GM12874 (cell line): ENCODE measurements around the gene TSC2.

ENCODE experiments used
- CTCF ChIP-seq: IDR thresholded peaks from 2 replicates; pipeline ENCODE4 v1.5.1; 2011; ENCODE audit warnings: low read depth, mild to moderate bottlenecking, control low read depth, low read length, moderate library complexity; ENCODE audit not compliant: insufficient read depth

Gene TSC2

GRCh38 chr16:2090481-2090776, 42.6 kb downstream of the TSC2 start:
- TF ChIP-seq CTCF: no peak

GRCh38 chr16:2090777-2091546, 43.2 kb downstream of the TSC2 start:
- no peak for TF ChIP-seq CTCF

- no peak for TF ChIP-seq CTCF
Observed at GRCh38 chr16:2091547-2092255, 43.9 kb downstream of the TSC2 start.

GRCh38 chr16:2092256-2092620, 44.5 kb downstream of the TSC2 start:
- no peak for TF ChIP-seq CTCF

- TF ChIP-seq CTCF: no peak
Observed at GRCh38 chr16:2092866-2093265, 45.1 kb downstream of the TSC2 start.

GRCh38 chr16:2093793-2094192, 46.0 kb downstream of the TSC2 start:
- TF ChIP-seq CTCF: no peak

- TF ChIP-seq CTCF: no peak
Observed at GRCh38 chr16:2095315-2095853, 47.6 kb downstream of the TSC2 start.
